Adrenal gland (tissue), 12 donors: ENCODE data around the gene SMIM24. TPM values are rescaled to one million over a fixed set of nuclear protein-coding genes. Genes with fewer than 3 reads are reported as not detected.

Source experiments
- DNase-seq, 7 donors: peaks; one replicate each; pipeline ENCODE4 v3.0.0-alpha.2; 2019 to 2020
- H3K27ac ChIP-seq, 5 donors: fragments of 200-600 bp; sonication (generic) in 4 of 5; 1 replicate in 3 of 5; 2 replicates in 2 of 5; pipeline versions ENCODE4 v1.5.1 to v1.8.0; 2016 to 2020; ENCODE audit warnings: mild to moderate bottlenecking in 1 of 5
- H3K27me3 ChIP-seq: fragments of 200-600 bp; 2 replicates; pipeline ENCODE4 v1.8.0; 2021
- H3K36me3 ChIP-seq, 2 donors: fragments of 200-600 bp; replicated peaks in 1 of 2; 1 replicate in 1 of 2; 2 replicates in 1 of 2; pipeline versions ENCODE4 v1.5.1 to v1.8.0; 2018 to 2022
- H3K4me1 ChIP-seq, 2 donors: fragments of 200-600 bp; replicated peaks in 1 of 2; 1 replicate in 1 of 2; 2 replicates in 1 of 2; pipeline versions ENCODE4 v1.5.1 to v1.8.0; 2018 to 2021
- H3K4me3 ChIP-seq, 4 donors: fragments of 200-600 bp; sonication (generic) in 3 of 4; one replicate each; pipeline ENCODE4 v1.5.1; 2016 to 2018
- H3K9me3 ChIP-seq, 3 donors: fragments of 200-600 bp; sonication (generic) in 1 of 3; replicated peaks in 1 of 3; 1 replicate in 2 of 3; 2 replicates in 1 of 3; pipeline versions ENCODE4 v1.5.1 to v1.8.0; 2016 to 2021
- CTCF ChIP-seq, 6 experiments: fragments of 450-650 bp in 4 of 6; fragments of 200-600 bp in 2 of 6; sonication (generic) in 1 of 6; IDR thresholded peaks; 1 replicate in 5 of 6; 2 replicates in 1 of 6; pipeline versions ENCODE4 v1.5.1 to v1.8.0; 2016 to 2021; ENCODE audit warnings: antibody characterized with exemption in 6 of 6, mild to moderate bottlenecking in 2 of 6, moderate library complexity in 1 of 6
- POLR2A ChIP-seq, 2 donors: fragments of 450-650 bp; IDR thresholded peaks; one replicate each; pipeline ENCODE4 v1.6.1; 2017; ENCODE audit warnings: antibody characterized with exemption in 2 of 2, mild to moderate bottlenecking in 2 of 2, moderate library complexity in 1 of 2
- WGBS, 4 donors: extraction: QIAGEN DNeasy Blood & Tissue Kit in 2 of 4; methylation state at CpG; one replicate each; pipeline versions ENCODE4 v1.1.5 to v1.1.7; 2013 to 2017; 5-methylcytosine and 5-hydroxymethylcytosine counted together
- intact Hi-C, 2 donors: fragments of 100-400 bp; cut with DNase I; formaldehyde crosslinking; loops; one replicate each; pipeline versions ENCODE4 v1.14.1 to v1.15.0; 2022 to 2023
- polyA plus RNA-seq, 3 donors: library from polyadenylated mRNA; stranded (reverse); fragments of 200-250 nt in 2 of 3; fragments of 350-450 nt in 1 of 3; fragmentation: Illumina TruSeq in 1 of 3; extraction: RNeasy Lipid Tissue Mini Kit (QIAGEN cat#74804) in 1 of 3; gene quantifications; one replicate each; pipeline ENCODE4 v1.2.3, GENCODE V29; 2013 to 2014
- total RNA-seq, 9 donors: library from RNA; depleted of rRNA in 4 of 9; stranded (reverse); fragments of >200 nt in 4 of 9; fragments of 120-200 nt in 1 of 9; fragmentation: NEBNext Ultra II Directional in 1 of 9; extraction: Animal tissue kit (Norgen Biotek cat#: 25700) in 1 of 9; gene quantifications; one replicate each; pipeline versions ENCODE4 v1.1.0 to v1.2.4, GENCODE V29; 2013 to 2023
- donor health status: healthy with polysubstance abuse.
- donor health status: Bipolar disorder and iron deficiency.
- donor health status: DM: yes; HTN: yes; CAD: no.
- donor health status: DM: no; HTN: no; CAD: no.
- donor health status: DM: no; HTN: no; CAD: no.
- donor health status: DM: yes; HTN: yes; CAD: no.

Gene SMIM24
- total and polyA plus RNA-seq, 12 donors, result 0.36 to 0.48 TPM; not detected in 10

DNA sequence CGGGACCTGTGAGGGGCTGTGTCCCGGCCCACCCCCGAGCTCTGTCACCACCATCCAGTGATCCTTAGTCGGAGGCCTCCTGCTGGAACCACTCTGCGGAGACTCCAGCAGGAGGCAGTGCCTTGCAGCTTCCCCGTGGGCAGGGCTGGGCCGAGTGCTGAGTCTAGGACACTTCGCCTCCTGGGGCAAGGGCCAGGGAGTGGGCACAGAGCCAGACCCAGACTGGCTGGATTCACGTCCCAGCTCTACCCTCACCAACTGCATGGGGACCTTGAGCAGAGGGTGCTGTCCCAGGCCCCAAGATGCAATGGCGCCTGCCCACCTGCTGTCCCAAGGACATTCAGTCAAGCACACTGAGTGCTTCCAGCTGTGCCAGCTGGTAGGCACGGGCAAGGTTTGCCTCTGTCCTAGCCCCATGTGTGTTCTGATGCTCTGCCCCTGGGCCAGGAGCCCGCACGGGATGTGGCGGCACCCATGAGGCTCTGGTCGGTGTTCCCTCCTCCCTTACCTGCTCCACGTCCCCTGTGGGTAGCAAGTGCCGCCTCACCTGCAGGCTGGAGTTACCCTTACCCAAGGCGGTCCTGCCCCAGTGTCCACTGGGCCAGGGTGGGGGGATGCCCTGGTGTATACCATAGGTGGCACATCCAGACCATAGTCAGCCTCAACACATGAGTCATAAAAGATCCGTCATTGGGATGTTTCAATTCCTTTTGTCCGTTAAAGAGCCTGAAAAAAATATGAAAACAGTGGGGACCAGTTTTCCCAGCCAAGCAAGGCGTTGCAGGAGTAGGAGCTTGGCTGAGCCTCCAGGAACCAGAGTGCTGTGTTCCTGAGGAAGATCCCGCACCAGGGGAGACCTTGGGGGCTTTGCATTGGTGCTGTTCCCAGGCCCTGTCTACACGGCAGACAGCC lies 33.2 kb upstream of the SMIM24 start:
- intact Hi-C loops, result no loop called here
- 54 to 66% (median 60%) methylated on average over 12 to 23 of the region's 23 CpGs for WGBS, 4 donors
- no peaks in the 10 kb centered on the region for H3K27me3 ChIP-seq
- peaks cover 38 to 56% of the 10 kb centered on the region in 2 donors for H3K4me1 ChIP-seq
- H3K4me3 ChIP-seq, result no peak overlapping the region
- H3K36me3 ChIP-seq, result peaks cover 0 to 14% of the 10 kb centered on the region in 2 donors
- no peak for TF ChIP-seq POLR2A (IDR thresholded peaks at IDR 0.05)
- TF ChIP-seq CTCF (IDR thresholded peaks at IDR 0.05), result peak in 5 of 6 experiments; percentile 9 to 38 (median 32)
- DNase-seq, result peak; percentile 79 to 91 (median 88)
- peak overlapping the region; percentile 0 to 75 (median 38) for H3K27ac ChIP-seq
- no peaks in the 10 kb centered on the region for H3K9me3 ChIP-seq

DNA sequence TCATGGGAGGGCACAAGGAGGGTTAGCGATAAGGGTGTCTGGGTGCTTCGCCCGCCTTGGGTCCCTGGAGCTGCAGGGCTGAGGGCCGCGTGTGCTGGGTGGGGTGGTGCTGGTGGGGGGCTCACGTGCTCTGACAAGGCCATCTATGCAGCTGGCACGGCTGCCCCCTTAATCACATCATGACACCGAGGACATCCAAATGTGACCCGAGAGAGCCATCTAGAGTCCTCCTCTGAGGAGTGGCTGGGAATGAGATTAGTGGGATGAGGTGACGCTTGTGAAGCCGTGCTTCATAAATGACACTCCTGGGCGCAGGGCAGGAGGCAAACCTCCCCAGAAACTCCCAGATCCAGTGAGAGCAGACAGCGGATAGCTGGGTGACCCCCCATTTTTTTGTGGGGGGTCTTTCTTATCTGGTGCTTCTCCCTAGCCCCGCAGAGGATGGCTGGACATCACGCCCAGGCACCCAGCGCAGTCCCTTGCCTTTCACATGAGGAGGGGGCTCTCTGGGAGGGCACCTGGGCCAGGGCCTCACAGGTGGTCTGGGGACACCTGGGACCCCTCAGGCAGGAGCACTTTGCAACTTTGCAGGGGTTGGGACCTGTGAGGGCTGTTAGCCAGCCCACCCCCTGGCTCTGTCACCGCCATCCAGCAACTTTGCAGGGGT lies 32.4 kb upstream of the SMIM24 start:
- no peak overlapping the region for H3K4me3 ChIP-seq
- TF ChIP-seq CTCF (IDR thresholded peaks at IDR 0.05), result no peak
- no peak for TF ChIP-seq POLR2A (IDR thresholded peaks at IDR 0.05)
- 62 to 81% (median 66%) methylated on average over 13 to 17 of the region's 17 CpGs for WGBS, 4 donors
- intact Hi-C loops, result no loop called here
- H3K4me1 ChIP-seq, result peaks cover 38 to 51% of the 10 kb centered on the region in 2 donors
- no peaks in the 10 kb centered on the region for H3K27me3 ChIP-seq
- H3K27ac ChIP-seq, result peak overlapping the region in 3 of 5 donors; percentile 0 to 75 (median 72)
- peak in 6 of 7 donors; percentile 44 to 79 (median 60) for DNase-seq
- H3K9me3 ChIP-seq, result no peaks in the 10 kb centered on the region
- peaks cover 0 to 14% of the 10 kb centered on the region in 2 donors for H3K36me3 ChIP-seq

DNA sequence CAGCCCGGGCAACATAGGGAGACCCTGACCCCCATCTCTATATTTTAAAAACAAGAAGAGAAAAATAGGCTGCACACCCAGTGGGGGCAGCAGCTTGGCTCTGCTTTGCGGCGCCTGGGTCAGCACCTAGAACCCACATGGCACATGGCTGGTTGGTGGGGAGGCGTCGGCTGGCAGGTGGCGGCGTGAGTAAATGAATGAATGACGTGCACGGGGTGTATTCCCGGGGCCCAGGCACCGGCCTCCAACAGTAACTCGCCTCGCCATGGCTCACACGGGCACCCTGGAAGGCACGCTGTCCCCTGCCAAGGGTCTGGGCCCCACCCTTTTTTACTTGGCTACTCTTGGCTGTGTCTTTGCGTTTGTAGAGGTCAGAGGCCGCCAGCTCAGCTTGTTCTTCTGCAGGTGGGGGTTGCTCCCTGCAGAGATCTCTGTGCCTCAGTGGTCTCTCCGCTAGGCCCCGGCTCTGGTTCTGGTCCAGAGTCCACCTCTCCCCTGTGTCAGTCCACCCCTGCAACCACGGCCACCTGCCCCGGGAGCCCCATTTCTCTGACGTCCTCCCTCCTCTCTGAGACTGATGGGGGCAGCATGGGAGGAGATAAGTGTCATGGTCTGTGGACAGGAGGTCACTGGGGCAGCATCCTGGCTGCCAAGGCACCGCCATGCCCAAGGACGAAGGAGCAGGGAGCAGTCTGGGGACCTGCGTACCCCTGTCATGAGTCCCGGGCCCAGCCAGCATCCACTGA lies 31.4 kb upstream of the SMIM24 start:
- peaks cover 40 to 47% of the 10 kb centered on the region in 2 donors for H3K4me1 ChIP-seq

More for the DNA sequence above, 31.4 kb upstream of the SMIM24 start:
- Histone ChIP-seq H3K27ac (peak overlapping the region in 2 of 5 donors; percentile 72 to 75), H3K27me3 (no peaks in the 10 kb centered on the region), H3K4me3 (no peak overlapping the region), H3K36me3 (peaks cover 0 to 14% of the 10 kb centered on the region in 2 donors), H3K9me3 (no peaks in the 10 kb centered on the region)
- peak in 1 of 7 donors; percentile 26 for DNase-seq
- 60 to 72% (median 66%) methylated on average over 21 to 26 of the region's 26 CpGs for WGBS, 4 donors
- TF ChIP-seq CTCF (IDR thresholded peaks at IDR 0.05) (no peak), POLR2A (IDR thresholded peaks at IDR 0.05) (no peak)
- intact Hi-C loops, result no loop called here
